Measurements from ENCODE around the gene NTSR2. TPM values are rescaled to one million over a fixed set of nuclear protein-coding genes. Genes with fewer than 3 reads are reported as not detected.

NTSR2 gene
- total RNA-seq, 1 donor from 2014 or later: not detected

DNA sequence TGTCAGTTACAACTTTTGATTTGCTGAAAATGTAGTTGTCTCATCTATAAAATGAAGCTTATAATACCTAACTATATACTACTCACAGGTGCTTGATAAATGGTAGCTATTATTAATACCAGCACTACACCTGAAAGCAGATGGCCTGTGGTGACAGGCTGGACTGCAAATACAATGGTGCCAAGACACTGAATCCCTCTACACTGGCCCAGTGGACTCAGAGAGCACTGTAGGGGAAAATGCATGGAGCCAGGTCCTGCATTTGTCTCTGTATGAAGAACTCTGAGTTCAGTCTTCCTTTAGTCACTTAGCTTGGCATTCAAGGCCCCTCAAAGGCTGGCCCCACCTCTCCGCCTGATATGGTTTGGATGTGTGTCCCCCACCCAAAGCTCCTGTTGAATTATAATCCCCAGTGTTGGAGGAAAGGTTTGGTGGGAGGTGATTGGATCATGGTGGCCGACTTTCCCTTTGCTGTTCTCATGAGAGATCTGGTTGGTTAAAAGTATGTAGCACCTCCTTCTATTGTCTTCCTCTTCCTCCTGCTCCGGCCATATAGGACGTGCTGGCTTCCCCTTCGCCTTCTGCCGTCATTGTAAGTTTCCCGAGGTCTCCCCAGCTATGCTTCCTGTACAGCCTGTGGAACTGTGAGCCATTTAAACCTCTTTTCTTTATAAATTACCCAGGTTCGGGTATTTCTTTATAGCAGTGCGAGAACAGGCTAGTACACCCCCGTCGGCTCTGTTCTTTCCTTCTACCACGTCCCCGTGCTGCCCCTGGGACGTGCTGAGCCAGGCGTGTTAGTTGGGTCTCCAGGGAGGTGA lies 11.1 kb upstream of the NTSR2 start:
- Mint-ChIP-seq H3K27ac (no peak overlapping the region), H3K4me1 (no peaks in the 10 kb centered on the region), H3K4me3 (no peak overlapping the region), H3K9me3 (no peaks in the 10 kb centered on the region), H3K36me3 (ENCODE audit: low read depth) (no peaks in the 10 kb centered on the region), H3K27me3 (peaks cover 34% of the 10 kb centered on the region)
- TF ChIP-seq, protein P1, sequence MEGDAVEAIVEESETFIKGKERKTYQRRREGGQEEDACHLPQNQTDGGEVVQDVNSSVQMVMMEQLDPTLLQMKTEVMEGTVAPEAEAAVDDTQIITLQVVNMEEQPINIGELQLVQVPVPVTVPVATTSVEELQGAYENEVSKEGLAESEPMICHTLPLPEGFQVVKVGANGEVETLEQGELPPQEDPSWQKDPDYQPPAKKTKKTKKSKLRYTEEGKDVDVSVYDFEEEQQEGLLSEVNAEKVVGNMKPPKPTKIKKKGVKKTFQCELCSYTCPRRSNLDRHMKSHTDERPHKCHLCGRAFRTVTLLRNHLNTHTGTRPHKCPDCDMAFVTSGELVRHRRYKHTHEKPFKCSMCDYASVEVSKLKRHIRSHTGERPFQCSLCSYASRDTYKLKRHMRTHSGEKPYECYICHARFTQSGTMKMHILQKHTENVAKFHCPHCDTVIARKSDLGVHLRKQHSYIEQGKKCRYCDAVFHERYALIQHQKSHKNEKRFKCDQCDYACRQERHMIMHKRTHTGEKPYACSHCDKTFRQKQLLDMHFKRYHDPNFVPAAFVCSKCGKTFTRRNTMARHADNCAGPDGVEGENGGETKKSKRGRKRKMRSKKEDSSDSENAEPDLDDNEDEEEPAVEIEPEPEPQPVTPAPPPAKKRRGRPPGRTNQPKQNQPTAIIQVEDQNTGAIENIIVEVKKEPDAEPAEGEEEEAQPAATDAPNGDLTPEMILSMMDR (IDR thresholded peaks at IDR 0.05): no peak
- ATAC-seq (ENCODE audit: low read depth): no peak
- intact Hi-C loops (cut with micrococcal nuclease): loop anchor here (10.0 kb wide), 2 partner anchors 546 to 866 kb away; partner anchors contain the start of gene PDIA6
- CTCF ChIA-PET: interaction anchor here (1.0 to 1.5 kb wide), 3 partner anchors 8 to 203 kb away, joined by 3 to 4 read pairs (median 3); no protein-coding TSS in a partner anchor
- no peak for DNase-seq
- POLR2A ChIA-PET: no interaction called here

DNA sequence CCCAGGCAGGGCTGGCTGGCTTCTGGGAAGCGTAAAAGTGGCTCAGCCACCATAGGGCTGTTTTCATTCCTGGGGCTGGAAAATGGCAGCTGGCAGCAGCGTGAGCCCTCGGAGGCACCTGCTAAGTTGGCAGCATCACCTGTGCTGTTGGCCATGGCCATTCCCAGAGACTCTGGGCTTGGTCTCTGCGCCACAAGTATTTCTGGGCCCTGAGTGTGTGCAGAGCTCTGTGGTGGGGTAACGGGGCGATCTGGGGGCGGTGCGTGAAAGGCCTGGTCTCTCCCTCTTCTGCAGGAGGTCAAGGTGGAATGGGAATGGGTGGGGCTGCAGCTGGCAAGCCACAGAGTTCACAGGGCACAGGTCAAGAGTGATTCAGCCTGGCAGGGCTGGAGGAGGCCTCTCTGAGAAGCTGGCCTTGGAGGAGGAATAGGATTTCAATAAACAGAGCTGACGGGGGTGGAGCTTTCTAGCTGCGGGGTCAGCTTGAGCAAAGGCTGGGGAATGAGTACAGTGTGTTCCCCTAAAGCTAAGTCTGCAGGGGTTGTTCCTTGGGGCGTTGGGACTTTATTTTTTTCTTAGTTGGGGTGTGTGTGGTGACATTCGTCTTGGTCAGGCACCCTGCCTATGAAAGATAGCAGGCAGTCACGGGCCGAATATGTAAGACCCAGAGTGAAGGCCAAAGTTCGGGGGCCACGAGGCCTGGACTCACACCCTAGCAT lies 10.3 kb upstream of the NTSR2 start:
- no peak overlapping the region for H3K27ac Mint-ChIP-seq
- TF ChIP-seq, protein P1 (IDR thresholded peaks at IDR 0.05): no peak
- intact Hi-C loops (cut with micrococcal nuclease): loop anchor here (10.0 kb wide), 2 partner anchors 546 to 866 kb away; partner anchors contain the start of gene PDIA6
- ChIA-PET POLR2A (no interaction called here), CTCF (interaction anchor here (0.7 to 1.5 kb wide), 4 partner anchors 9 to 202 kb away, joined by 3 to 4 read pairs (median 3); no protein-coding TSS in a partner anchor)
- no peak for DNase-seq
- no peaks in the 10 kb centered on the region for H3K36me3 Mint-ChIP-seq (ENCODE audit: low read depth)
- no peak for ATAC-seq (ENCODE audit: low read depth)
- no peaks in the 10 kb centered on the region for H3K4me1 Mint-ChIP-seq
- H3K4me3 Mint-ChIP-seq: no peak overlapping the region
- H3K27me3 Mint-ChIP-seq: peaks cover 34% of the 10 kb centered on the region
- no peaks in the 10 kb centered on the region for H3K9me3 Mint-ChIP-seq

DNA sequence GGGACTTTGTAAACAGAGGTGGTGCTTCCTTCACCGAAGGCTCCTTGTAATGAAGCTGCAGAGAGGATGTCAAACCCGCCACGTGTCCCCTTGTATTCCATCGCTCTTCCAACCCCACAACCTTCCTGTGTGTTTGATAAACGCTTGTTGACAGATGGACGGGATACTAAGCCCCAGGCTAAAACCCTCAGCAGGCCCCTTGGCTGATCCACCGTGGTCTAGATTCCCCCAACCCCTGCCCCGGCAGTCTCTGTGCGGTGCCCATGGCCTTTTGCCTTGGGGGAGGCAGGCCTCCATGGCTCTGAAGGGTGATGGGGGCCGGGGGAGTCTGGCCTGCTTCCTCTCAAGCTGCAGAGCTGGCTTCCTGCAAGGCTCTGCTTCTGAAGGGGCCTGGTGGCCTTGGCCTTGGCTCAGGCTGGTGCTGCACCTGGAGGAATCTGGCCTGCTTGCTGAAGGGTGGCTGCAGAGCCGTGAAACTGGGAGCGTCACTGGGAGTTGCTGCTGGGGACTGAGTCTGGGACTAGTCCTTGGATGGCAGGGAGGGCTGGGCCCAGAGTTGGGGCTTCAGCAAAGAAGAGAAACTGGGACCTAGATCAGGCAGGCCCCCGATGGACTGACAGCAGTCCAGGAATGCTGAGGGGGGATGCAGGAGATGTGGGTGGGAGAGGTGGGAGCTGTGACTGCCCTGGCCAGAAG lies 9.6 kb upstream of the NTSR2 start:
- H3K4me3 Mint-ChIP-seq: no peak overlapping the region
- no peaks in the 10 kb centered on the region for H3K9me3 Mint-ChIP-seq
- DNase-seq: no peak
- peaks cover 33% of the 10 kb centered on the region for H3K27me3 Mint-ChIP-seq
- TF ChIP-seq, protein P1 (IDR thresholded peaks at IDR 0.05): no peak
- no peaks in the 10 kb centered on the region for H3K36me3 Mint-ChIP-seq (ENCODE audit: low read depth)
- intact Hi-C loops (cut with micrococcal nuclease): loop anchor here (10.0 kb wide), 2 partner anchors 545 to 865 kb away; partner anchors contain the start of gene PDIA6
- H3K27ac Mint-ChIP-seq: no peak overlapping the region
- no peak for ATAC-seq (ENCODE audit: low read depth)
- no peaks in the 10 kb centered on the region for H3K4me1 Mint-ChIP-seq
- ChIA-PET CTCF (interaction anchor here (0.7 to 1.1 kb wide), 2 partner anchors 14 to 100 kb away, joined by 3 to 4 read pairs; no protein-coding TSS in a partner anchor), POLR2A (no interaction called here)

DNA sequence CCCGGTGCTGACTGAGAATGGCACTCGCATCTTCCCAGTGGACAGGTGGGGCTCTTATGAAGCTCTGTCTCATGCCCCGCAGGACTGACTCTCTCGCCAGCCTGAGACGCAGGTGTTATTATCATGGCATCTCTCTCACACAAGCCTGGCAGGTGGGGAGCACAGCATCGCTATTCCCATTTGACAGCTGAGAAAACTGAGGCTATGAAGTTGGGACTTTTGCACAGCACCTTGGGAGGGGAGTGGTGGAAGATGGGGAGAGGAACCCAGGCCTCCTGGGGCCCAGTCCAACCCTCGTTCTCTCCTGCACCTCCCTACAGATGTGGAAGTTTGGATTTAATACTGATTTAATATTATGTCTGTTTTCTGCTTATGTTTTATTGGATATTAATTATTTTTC lies 9.0 kb upstream of the NTSR2 start:
- TF ChIP-seq, protein P1 (IDR thresholded peaks at IDR 0.05): no peak
- POLR2A ChIA-PET: no interaction called here
- no peaks in the 10 kb centered on the region for H3K36me3 Mint-ChIP-seq (ENCODE audit: low read depth)
- H3K4me1 Mint-ChIP-seq: no peaks in the 10 kb centered on the region
- no peaks in the 10 kb centered on the region for H3K9me3 Mint-ChIP-seq
- CTCF ChIA-PET: no interaction called here
- DNase-seq (no peak), ATAC-seq (ENCODE audit: low read depth) (no peak)
- H3K4me3 Mint-ChIP-seq: no peak overlapping the region
- H3K27ac Mint-ChIP-seq: no peak overlapping the region
- H3K27me3 Mint-ChIP-seq: peaks cover 33% of the 10 kb centered on the region
- intact Hi-C loops (cut with micrococcal nuclease): no loop called here

All from activated B cell treated with CpG ODN at 0.5 μM for 24 hours (primary cell).